Left ventricle myocardium inferior (tissue), 1 donor: Measurements from ENCODE around the gene GABARAP. TPM values are rescaled to one million over a fixed set of nuclear protein-coding genes. Genes with fewer than 3 reads are reported as not detected.
A peak's percentile ranks its signal among the peaks of the same experiment; 100 is the strongest.

Source experiments
- DNase-seq: peaks from one replicate; pipeline ENCODE4 v3.0.0-alpha.2; 2020
- H3K27ac ChIP-seq: fragments of 200-600 bp; replicated peaks from 2 replicates; pipeline ENCODE4 v1.8.0; 2021
- H3K27me3 ChIP-seq: fragments of 200-600 bp; 2 replicates; pipeline ENCODE4 v1.8.0; 2021; ENCODE audit warnings: low read depth
- H3K36me3 ChIP-seq: fragments of 200-600 bp; 2 replicates; pipeline ENCODE4 v1.8.0; 2021
- H3K4me1 ChIP-seq: fragments of 200-600 bp; 2 replicates; pipeline ENCODE4 v1.8.0; 2021
- H3K4me3 ChIP-seq: fragments of 200-600 bp; 2 replicates; pipeline ENCODE4 v1.8.0; 2021; ENCODE audit warnings: mild to moderate bottlenecking, moderate library complexity
- H3K9me3 ChIP-seq: fragments of 200-600 bp; replicated peaks from 2 replicates; pipeline ENCODE4 v1.8.0; 2021
- intact Hi-C: fragments of 100-400 bp; cut with micrococcal nuclease; formaldehyde crosslinking; loops from one replicate; pipeline ENCODE4 v1.11.0; 2022
- total RNA-seq: library from RNA; stranded (reverse); fragmentation: NEBNext Ultra II Directional; extraction: Animal tissue kit (Norgen Biotek cat#: 25700); gene quantifications from one replicate; pipeline ENCODE4 v1.2.1, GENCODE V29; 2021
- TF ChIP-seq, protein P1 (sequence below): fragments of 200-600 bp; IDR thresholded peaks from 2 replicates; pipeline ENCODE4 v1.8.0; 2021; ENCODE audit warnings: antibody characterized with exemption, mild to moderate bottlenecking, borderline replicate concordance
- donor health status: DM: no; HTN: yes; CAD: no; lungs with severe emphysema.

Gene GABARAP
- total RNA-seq, 1 donor from 2014 or later, result 394 TPM

DNA sequence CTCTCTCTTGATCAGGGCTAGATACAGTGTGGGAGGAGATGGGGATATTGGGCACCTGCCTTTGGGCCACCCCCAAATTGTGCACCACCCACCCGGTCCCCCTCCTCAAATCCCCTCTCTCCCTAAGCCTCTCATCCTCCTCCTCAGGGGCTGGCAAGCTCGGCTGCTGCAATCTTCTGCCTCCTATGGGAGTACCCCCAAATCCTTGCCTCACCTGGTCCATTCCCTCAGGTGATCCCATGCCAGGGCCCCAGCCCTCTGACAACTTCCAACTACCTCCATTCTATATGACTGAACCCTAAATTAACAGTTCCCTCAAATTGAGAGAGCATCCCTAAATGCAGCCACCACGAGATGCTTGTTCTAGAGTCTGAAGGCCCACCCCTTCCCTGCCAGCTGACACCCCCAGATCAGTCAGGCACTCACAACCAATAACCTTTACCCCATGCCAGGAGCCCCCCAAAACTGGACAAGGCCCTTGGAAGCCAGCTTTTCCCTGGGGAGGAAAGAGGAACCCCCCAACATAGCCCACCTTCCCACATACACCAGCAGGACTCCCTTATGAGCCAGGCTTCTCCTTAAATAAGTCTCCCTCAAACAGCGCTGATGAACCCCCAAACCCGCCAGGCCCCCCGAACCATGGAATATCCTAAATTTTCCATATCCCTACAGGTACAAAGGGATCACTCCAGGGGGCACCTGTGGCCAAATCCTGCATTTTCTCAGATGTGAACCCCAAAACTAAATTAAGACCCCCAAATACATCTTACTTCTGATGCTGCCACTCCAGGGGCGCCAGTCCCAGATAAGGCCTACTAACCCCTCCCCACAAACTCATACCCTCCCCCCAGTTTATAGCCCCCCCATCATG, 25.8 kb downstream of the GABARAP start:
- Histone ChIP-seq H3K27ac (peak overlapping the region; percentile 98), H3K9me3 (no peaks in the 10 kb centered on the region), H3K4me1 (peaks cover 84% of the 10 kb centered on the region), H3K27me3 (no peaks in the 10 kb centered on the region), H3K36me3 (peaks cover 9% of the 10 kb centered on the region), H3K4me3 (peak overlapping the region; percentile 81)
- intact Hi-C loops, result no loop called here
- TF ChIP-seq, protein P1, sequence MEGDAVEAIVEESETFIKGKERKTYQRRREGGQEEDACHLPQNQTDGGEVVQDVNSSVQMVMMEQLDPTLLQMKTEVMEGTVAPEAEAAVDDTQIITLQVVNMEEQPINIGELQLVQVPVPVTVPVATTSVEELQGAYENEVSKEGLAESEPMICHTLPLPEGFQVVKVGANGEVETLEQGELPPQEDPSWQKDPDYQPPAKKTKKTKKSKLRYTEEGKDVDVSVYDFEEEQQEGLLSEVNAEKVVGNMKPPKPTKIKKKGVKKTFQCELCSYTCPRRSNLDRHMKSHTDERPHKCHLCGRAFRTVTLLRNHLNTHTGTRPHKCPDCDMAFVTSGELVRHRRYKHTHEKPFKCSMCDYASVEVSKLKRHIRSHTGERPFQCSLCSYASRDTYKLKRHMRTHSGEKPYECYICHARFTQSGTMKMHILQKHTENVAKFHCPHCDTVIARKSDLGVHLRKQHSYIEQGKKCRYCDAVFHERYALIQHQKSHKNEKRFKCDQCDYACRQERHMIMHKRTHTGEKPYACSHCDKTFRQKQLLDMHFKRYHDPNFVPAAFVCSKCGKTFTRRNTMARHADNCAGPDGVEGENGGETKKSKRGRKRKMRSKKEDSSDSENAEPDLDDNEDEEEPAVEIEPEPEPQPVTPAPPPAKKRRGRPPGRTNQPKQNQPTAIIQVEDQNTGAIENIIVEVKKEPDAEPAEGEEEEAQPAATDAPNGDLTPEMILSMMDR, result no peak
- DNase-seq, result no peak

DNA sequence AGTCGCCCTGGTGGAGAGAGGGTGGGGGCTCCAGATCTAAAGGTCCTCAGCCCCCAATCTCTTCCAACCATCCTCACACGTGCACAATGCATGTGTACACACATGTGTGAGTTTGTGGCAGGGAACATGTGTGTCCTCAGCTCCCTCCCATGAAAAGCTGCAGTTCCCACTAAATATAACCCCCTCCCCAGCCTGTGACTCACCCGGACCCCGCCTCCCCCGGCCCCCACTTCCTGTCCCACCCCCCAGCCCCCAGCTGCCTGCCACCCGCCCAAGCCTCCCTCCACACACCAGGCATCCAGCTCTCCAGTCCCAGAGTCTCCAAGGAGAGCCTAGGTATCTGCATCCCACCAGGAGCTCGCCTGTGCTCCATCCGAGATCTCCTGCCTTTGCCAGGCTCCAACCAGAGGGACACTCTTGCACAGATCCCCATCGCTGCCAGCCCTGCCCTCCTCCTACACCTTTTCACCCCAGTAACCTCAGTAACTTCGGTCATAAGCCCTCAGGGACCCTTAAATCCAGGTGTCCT, 26.5 kb downstream of the GABARAP start:
- Histone ChIP-seq H3K27me3 (no peaks in the 10 kb centered on the region), H3K36me3 (peaks cover 2% of the 10 kb centered on the region), H3K9me3 (no peaks in the 10 kb centered on the region), H3K4me1 (peaks cover 80% of the 10 kb centered on the region), H3K4me3 (peak overlapping the region; percentile 81), H3K27ac (peak overlapping the region; percentile 75)
- intact Hi-C loops, result no loop called here
- no peak for DNase-seq
- TF ChIP-seq, protein P1, result no peak

DNA sequence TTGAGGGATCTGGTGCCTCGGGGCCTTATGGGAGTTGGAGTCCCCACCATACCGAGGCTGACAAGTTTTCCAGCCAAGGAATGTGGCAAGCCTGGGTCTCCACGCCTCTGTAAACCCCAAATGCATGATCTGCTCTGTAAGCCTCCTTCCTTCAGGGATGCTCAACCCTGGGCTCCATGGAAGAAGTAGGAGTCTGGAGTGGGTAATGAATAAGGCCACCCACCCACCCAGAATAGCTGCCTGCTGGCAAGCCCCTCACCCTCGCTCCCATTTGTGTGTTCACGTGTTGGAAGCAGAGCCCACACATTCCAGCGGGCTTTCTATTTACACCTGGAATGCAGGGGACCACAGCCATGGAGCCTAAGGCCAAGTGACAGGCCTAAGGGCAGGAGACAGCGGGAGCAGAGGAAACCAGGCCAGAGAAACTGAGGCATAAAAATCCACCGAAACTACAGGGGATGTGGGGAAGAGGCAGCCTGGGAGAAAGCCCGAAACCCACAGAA, 27.1 kb downstream of the GABARAP start:
- DNase-seq, result no peak
- Histone ChIP-seq H3K4me1 (peaks cover 75% of the 10 kb centered on the region), H3K27me3 (no peaks in the 10 kb centered on the region), H3K36me3 (no peaks in the 10 kb centered on the region), H3K27ac (peak overlapping the region; percentile 75), H3K9me3 (no peaks in the 10 kb centered on the region), H3K4me3 (peak overlapping the region; percentile 81)
- intact Hi-C loops, result no loop called here
- TF ChIP-seq, protein P1, result no peak

DNA sequence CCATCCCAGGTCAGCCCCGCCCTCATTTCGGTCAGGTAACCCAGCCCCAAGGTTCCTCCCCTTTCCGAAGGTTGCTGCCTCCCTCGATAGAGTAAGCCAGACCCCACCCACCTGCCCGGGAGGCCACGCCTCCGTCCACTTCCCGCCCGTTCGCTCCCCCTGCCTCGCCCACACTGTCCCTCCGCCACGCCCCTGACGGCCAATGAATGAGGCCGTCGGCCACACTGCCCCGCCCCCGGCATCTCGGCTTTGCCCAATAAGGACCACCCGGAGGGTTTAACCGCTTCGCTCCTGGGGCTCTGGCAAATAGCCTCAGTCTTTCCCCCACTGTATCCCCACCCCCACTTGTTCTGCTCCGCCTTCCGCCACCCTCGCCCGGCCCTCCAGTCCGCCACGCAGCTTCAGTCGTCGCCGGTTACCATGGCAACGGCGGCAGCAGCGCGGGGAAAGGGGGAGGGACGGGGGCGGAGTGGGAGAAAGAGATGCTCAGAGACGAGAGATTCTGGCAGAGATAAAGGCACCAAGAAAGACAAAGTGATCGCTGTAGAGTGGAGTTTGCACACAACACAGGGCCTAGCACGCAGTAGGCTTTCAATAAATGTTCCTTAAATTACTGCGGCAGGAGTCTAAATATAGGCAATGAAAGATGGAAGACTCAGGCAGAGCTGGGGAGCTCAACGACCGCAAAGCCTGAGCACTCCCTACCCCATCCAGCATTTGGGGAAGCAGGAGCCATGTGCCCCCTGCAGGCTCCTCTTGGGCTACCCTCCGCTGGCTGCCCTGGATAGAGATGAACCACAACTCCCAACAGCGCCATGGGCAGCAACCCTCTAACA, 27.7 kb downstream of the GABARAP start:
- Histone ChIP-seq H3K4me3 (peak overlapping the region; percentile 81), H3K27ac (peak overlapping the region; percentile 75), H3K4me1 (peaks cover 70% of the 10 kb centered on the region), H3K9me3 (no peaks in the 10 kb centered on the region), H3K27me3 (no peaks in the 10 kb centered on the region), H3K36me3 (no peaks in the 10 kb centered on the region)
- peak; percentile 99 for DNase-seq
- intact Hi-C loops, result no loop called here
- TF ChIP-seq, protein P1, result peak; percentile 62

DNA sequence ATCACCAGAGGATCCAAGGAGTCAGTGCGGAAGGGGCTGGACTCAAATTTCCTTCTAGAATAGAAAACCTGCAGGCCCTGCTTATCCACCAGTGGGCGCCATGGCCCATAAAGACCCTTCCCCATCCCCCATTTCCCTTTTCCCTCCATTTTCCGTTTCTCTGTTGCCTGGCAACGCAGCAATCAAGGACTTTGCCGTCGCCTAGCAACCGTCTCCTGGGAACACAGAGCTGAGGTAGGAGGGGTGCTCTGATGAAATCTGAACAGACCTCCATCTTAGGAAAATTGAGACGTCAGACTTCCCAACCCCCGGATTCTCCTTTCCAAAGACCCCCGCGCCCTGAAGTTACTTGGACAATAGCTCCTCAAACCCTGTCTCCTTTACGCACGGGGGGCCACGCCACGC, 28.4 kb downstream of the GABARAP start:
- H3K27me3 ChIP-seq, result no peaks in the 10 kb centered on the region

More for the DNA sequence above, 28.4 kb downstream of the GABARAP start:
- Histone ChIP-seq H3K9me3 (no peaks in the 10 kb centered on the region), H3K4me1 (peaks cover 64% of the 10 kb centered on the region), H3K27ac (peak overlapping the region; percentile 75), H3K36me3 (no peaks in the 10 kb centered on the region), H3K4me3 (peak overlapping the region; percentile 81)
- peak; percentile 52 for DNase-seq
- TF ChIP-seq, protein P1, result peak; percentile 32
- intact Hi-C loops, result no loop called here
